ENCODE measurements around the gene MT1H. TPM values are rescaled to one million over a fixed set of nuclear protein-coding genes. Genes with fewer than 3 reads are reported as not detected.
"Not testable (repeated sequence)": the region's sequence is repeated elsewhere in the genome, so short reads cannot be mapped to it uniquely, and the experiment has no call there.

The MT1H gene
- total RNA-seq (2021) (not detected in 2 replicates), Bru-seq, nascent RNA (not detected), BruChase-seq, experiment 1, labeled RNA remaining after a 2-hour chase (not detected), BruChase-seq, experiment 2, labeled RNA remaining after a 6-hour chase (not detected)
- long read RNA-seq, result 0 reads

- Histone ChIP-seq H2AFZ (no peak within 1 kb of the TSS), H3F3A (ENCODE audit: insufficient read depth, low read depth) (peaks cover 4% of the 10 kb centered on the region), H3K4me3 (no peak within 1 kb of the TSS), H3K36me3 (ENCODE audit: low read depth) (no peaks in the 10 kb centered on the region), H3K9me3 (ENCODE audit: insufficient read depth, low read depth) (no peaks in the 10 kb centered on the region), H3K27me3 (ENCODE audit: insufficient read depth, low read depth) (peaks cover 10% of the 10 kb centered on the region), H3K27ac (no peak within 1 kb of the TSS), H3K4me1 (replicated peaks; ENCODE audit: insufficient read depth) (peaks cover 15% of the 10 kb centered on the region), H4K20me1 (ENCODE audit: insufficient read depth) (no peaks in the 10 kb centered on the region), H3K9me2 (ENCODE audit: insufficient read depth) (no peaks in the 10 kb centered on the region), H3K4me2 (no peak within 1 kb of the TSS), H3K79me2 (ENCODE audit: low read depth) (no peaks in the 10 kb centered on the region)
- no TSS peak for BruUV-seq (replicated peaks)
- ChIA-PET POLR2A (ENCODE audit: unreplicated experiment) (no interaction called here), CTCF (no interaction called here)
- no peak for DNase-seq
- intact Hi-C loops (cut with micrococcal nuclease; ENCODE audit: unreplicated experiment), result no loop called here
- TF ChIP-seq CTCF (conservative IDR thresholded peaks at IDR 0.05) (no peak), EZH2 (IDR thresholded peaks at IDR 0.05; ENCODE audit: low read depth) (no peak)
Measured at GRCh38 chr16:56669005-56669839, at the start of gene MT1H. Gene MT1H, plus strand, starts transcription at chr16:56669814. Its CDS starts 71 bp downstream, at chr16:56669885.

- no peaks in the 10 kb centered on the region for H3K36me3 ChIP-seq (ENCODE audit: low read depth)
- no peak for DNase-seq
- no peaks in the 10 kb centered on the region for H4K20me1 ChIP-seq (ENCODE audit: insufficient read depth)
- POLR2A ChIA-PET (ENCODE audit: unreplicated experiment), result interaction anchor here (0.6 kb wide), 1 partner anchor 12 kb away, joined by 4 read pairs; the partner anchor contains the start of gene MT2A
- no peak for TF ChIP-seq EZH2 (IDR thresholded peaks at IDR 0.05; ENCODE audit: low read depth)
- TF ChIP-seq CTCF (conservative IDR thresholded peaks at IDR 0.05), result no peak
- no peak overlapping the region for H3K4me2 ChIP-seq
- H3K4me1 ChIP-seq (replicated peaks; ENCODE audit: insufficient read depth), result peaks cover 15% of the 10 kb centered on the region
- H3K4me3 ChIP-seq, result no peak overlapping the region
- no peak overlapping the region for H3K27ac ChIP-seq
- H3K27me3 ChIP-seq (ENCODE audit: insufficient read depth, low read depth), result no peaks in the 10 kb centered on the region
- CTCF ChIA-PET, result no interaction called here
- no peaks in the 10 kb centered on the region for H3K9me3 ChIP-seq (ENCODE audit: insufficient read depth, low read depth)
- intact Hi-C loops (cut with micrococcal nuclease; ENCODE audit: unreplicated experiment), result no loop called here
- no peaks in the 10 kb centered on the region for H3K9me2 ChIP-seq (ENCODE audit: insufficient read depth)
- no peaks in the 10 kb centered on the region for H3K79me2 ChIP-seq (ENCODE audit: low read depth)
- H3F3A ChIP-seq (ENCODE audit: insufficient read depth, low read depth), result 0 out of 2 replicates have a peak, but pooled peaks cover 3% of the 10 kb centered on the region
- no peak overlapping the region for H2AFZ ChIP-seq
- BruUV-seq (replicated peaks), result no TSS peak
Measured at GRCh38 chr16:56620339-56620897, 49.2 kb upstream of the MT1H start.

- H4K20me1 ChIP-seq (ENCODE audit: insufficient read depth); H3K27ac ChIP-seq; CTCF ChIA-PET; BruUV-seq (replicated peaks); intact Hi-C loops (cut with micrococcal nuclease; ENCODE audit: unreplicated experiment); POLR2A ChIA-PET (ENCODE audit: unreplicated experiment); H3F3A ChIP-seq (ENCODE audit: insufficient read depth, low read depth); H3K27me3 ChIP-seq (ENCODE audit: insufficient read depth, low read depth); DNase-seq; H3K4me3 ChIP-seq; H3K9me2 ChIP-seq (ENCODE audit: insufficient read depth); H2AFZ ChIP-seq; H3K79me2 ChIP-seq (ENCODE audit: low read depth); H3K9me3 ChIP-seq (ENCODE audit: insufficient read depth, low read depth); H3K4me2 ChIP-seq; H3K36me3 ChIP-seq (ENCODE audit: low read depth): not testable (repeated sequence)
- H3K4me1 ChIP-seq (replicated peaks; ENCODE audit: insufficient read depth), result peaks cover 13% of the 10 kb centered on the region
Measured at GRCh38 chr16:56621665-56622445, 47.8 kb upstream of the MT1H start.

GRCh38 chr16:56623184-56623583, 46.4 kb upstream of the MT1H start:
- H3F3A ChIP-seq (ENCODE audit: insufficient read depth, low read depth); intact Hi-C loops (cut with micrococcal nuclease; ENCODE audit: unreplicated experiment); H3K9me3 ChIP-seq (ENCODE audit: insufficient read depth, low read depth); POLR2A ChIA-PET (ENCODE audit: unreplicated experiment); H3K27ac ChIP-seq; H2AFZ ChIP-seq; H3K79me2 ChIP-seq (ENCODE audit: low read depth); H3K9me2 ChIP-seq (ENCODE audit: insufficient read depth); BruUV-seq (replicated peaks); H4K20me1 ChIP-seq (ENCODE audit: insufficient read depth); CTCF ChIA-PET; H3K4me3 ChIP-seq; H3K27me3 ChIP-seq (ENCODE audit: insufficient read depth, low read depth); H3K4me2 ChIP-seq; H3K36me3 ChIP-seq (ENCODE audit: low read depth); DNase-seq: not testable (repeated sequence)
- peaks cover 17% of the 10 kb centered on the region for H3K4me1 ChIP-seq (replicated peaks; ENCODE audit: insufficient read depth)

Data from PC-9 (cell line).